ENCODE measurements around the gene TTC9.

TTC9 gene

GRCh38 chr14:70641548-70642302 is at the start of gene TTC9:
TTC9 (plus strand) TSS chr14:70641916; CDS start chr14:70642130, 214 bp downstream.
- peaks cover 61% of the 10 kb centered on the region for H3K27me3 ChIP-seq (replicated peaks; ENCODE audit: control insufficient read depth, insufficient read depth, low read length)
- peak within 1 kb of the TSS; percentile 74 for H3K4me3 ChIP-seq (ENCODE audit: low read length)
- H3K9me3 ChIP-seq (ENCODE audit: control insufficient read depth, low read length) = no peaks in the 10 kb centered on the region
- DNase-seq (ENCODE audit: low read depth) = peak; percentile 52
- H3K36me3 ChIP-seq (ENCODE audit: control insufficient read depth, insufficient read depth, low read length, severe bottlenecking) = no peaks in the 10 kb centered on the region
- no peak within 1 kb of the TSS for H3K9ac ChIP-seq (ENCODE audit: low read length)
- peaks cover 4% of the 10 kb centered on the region for H3K4me1 ChIP-seq (ENCODE audit: control insufficient read depth, insufficient read depth, low read length)

GRCh38 chr14:70594461-70594860 is 47.3 kb upstream of the TTC9 start:
- Histone ChIP-seq H3K36me3 (ENCODE audit: control insufficient read depth, insufficient read depth, low read length, severe bottlenecking) (peaks cover 71% of the 10 kb centered on the region), H3K9me3 (ENCODE audit: control insufficient read depth, low read length) (no peaks in the 10 kb centered on the region)
- DNase-seq (ENCODE audit: low read depth) = no peak

GRCh38 chr14:70595443-70596185 is 46.1 kb upstream of the TTC9 start:
- peaks cover 13% of the 10 kb centered on the region for H3K4me1 ChIP-seq (ENCODE audit: control insufficient read depth, insufficient read depth, low read length)
- DNase-seq (ENCODE audit: low read depth) = no peak

More at GRCh38 chr14:70594461-70594860, 47.3 kb upstream of the TTC9 start:
- no peaks in the 10 kb centered on the region for H3K27me3 ChIP-seq (replicated peaks; ENCODE audit: control insufficient read depth, insufficient read depth, low read length)
- no peak overlapping the region for H3K4me3 ChIP-seq (ENCODE audit: low read length)
- no peak overlapping the region for H3K9ac ChIP-seq (ENCODE audit: low read length)
- H3K4me1 ChIP-seq (ENCODE audit: control insufficient read depth, insufficient read depth, low read length) = peaks cover 8% of the 10 kb centered on the region

GRCh38 chr14:70597731-70598130 is 44.0 kb upstream of the TTC9 start:
- Histone ChIP-seq H3K9ac (ENCODE audit: low read length) (no peak overlapping the region), H3K36me3 (ENCODE audit: control insufficient read depth, insufficient read depth, low read length, severe bottlenecking) (peaks cover 39% of the 10 kb centered on the region), H3K4me1 (ENCODE audit: control insufficient read depth, insufficient read depth, low read length) (peaks cover 18% of the 10 kb centered on the region), H3K27me3 (replicated peaks; ENCODE audit: control insufficient read depth, insufficient read depth, low read length) (no peaks in the 10 kb centered on the region), H3K9me3 (ENCODE audit: control insufficient read depth, low read length) (no peaks in the 10 kb centered on the region), H3K4me3 (ENCODE audit: low read length) (no peak overlapping the region)
- no peak for DNase-seq (ENCODE audit: low read depth)

More at GRCh38 chr14:70595443-70596185, 46.1 kb upstream of the TTC9 start:
- no peaks in the 10 kb centered on the region for H3K9me3 ChIP-seq (ENCODE audit: control insufficient read depth, low read length)
- no peak overlapping the region for H3K9ac ChIP-seq (ENCODE audit: low read length)
- no peak overlapping the region for H3K4me3 ChIP-seq (ENCODE audit: low read length)
- H3K27me3 ChIP-seq (replicated peaks; ENCODE audit: control insufficient read depth, insufficient read depth, low read length) = no peaks in the 10 kb centered on the region
- H3K36me3 ChIP-seq (ENCODE audit: control insufficient read depth, insufficient read depth, low read length, severe bottlenecking) = peaks cover 60% of the 10 kb centered on the region

- no peaks in the 10 kb centered on the region for H3K9me3 ChIP-seq (ENCODE audit: control insufficient read depth, low read length)
- peak overlapping the region; percentile 94 for H3K9ac ChIP-seq (ENCODE audit: low read length)
- H3K36me3 ChIP-seq (ENCODE audit: control insufficient read depth, insufficient read depth, low read length, severe bottlenecking) = peaks cover 23% of the 10 kb centered on the region
- H3K4me3 ChIP-seq (ENCODE audit: low read length) = peak overlapping the region; percentile 100
- H3K4me1 ChIP-seq (ENCODE audit: control insufficient read depth, insufficient read depth, low read length) = peaks cover 18% of the 10 kb centered on the region
- DNase-seq (ENCODE audit: low read depth) = no peak
- no peaks in the 10 kb centered on the region for H3K27me3 ChIP-seq (replicated peaks; ENCODE audit: control insufficient read depth, insufficient read depth, low read length)
Observed at GRCh38 chr14:70599345-70599744, 42.4 kb upstream of the TTC9 start.

- Histone ChIP-seq H3K4me3 (ENCODE audit: low read length) (peak within 1 kb of the TSS; percentile 100), H3K27me3 (replicated peaks; ENCODE audit: control insufficient read depth, insufficient read depth, low read length) (no peaks in the 10 kb centered on the region), H3K36me3 (ENCODE audit: control insufficient read depth, insufficient read depth, low read length, severe bottlenecking) (peaks cover 10% of the 10 kb centered on the region), H3K9me3 (ENCODE audit: control insufficient read depth, low read length) (no peaks in the 10 kb centered on the region), H3K9ac (ENCODE audit: low read length) (peak within 1 kb of the TSS; percentile 94), H3K4me1 (ENCODE audit: control insufficient read depth, insufficient read depth, low read length) (peaks cover 18% of the 10 kb centered on the region)
- DNase-seq (ENCODE audit: low read depth) = peak; percentile 98
Observed at GRCh38 chr14:70600382-70601157, 41.1 kb upstream of the TTC9 start, which contains the start of gene MED6. MED6 (minus strand) TSS chr14:70600655; CDS start chr14:70600637, 18 bp downstream.

- no peaks in the 10 kb centered on the region for H3K9me3 ChIP-seq (ENCODE audit: control insufficient read depth, low read length)
- DNase-seq (ENCODE audit: low read depth) = peak; percentile 59
- H3K27me3 ChIP-seq (replicated peaks; ENCODE audit: control insufficient read depth, insufficient read depth, low read length) = peaks cover 1% of the 10 kb centered on the region
- peaks cover 4% of the 10 kb centered on the region for H3K36me3 ChIP-seq (ENCODE audit: control insufficient read depth, insufficient read depth, low read length, severe bottlenecking)
- peak overlapping the region; percentile 81 for H3K9ac ChIP-seq (ENCODE audit: low read length)
- peaks cover 18% of the 10 kb centered on the region for H3K4me1 ChIP-seq (ENCODE audit: control insufficient read depth, insufficient read depth, low read length)
- peak overlapping the region; percentile 84 for H3K4me3 ChIP-seq (ENCODE audit: low read length)
Observed at GRCh38 chr14:70601162-70601561, 40.6 kb upstream of the TTC9 start.

- H3K27me3 ChIP-seq (replicated peaks; ENCODE audit: control insufficient read depth, insufficient read depth, low read length) = peaks cover 7% of the 10 kb centered on the region
- H3K9me3 ChIP-seq (ENCODE audit: control insufficient read depth, low read length) = no peaks in the 10 kb centered on the region
- H3K4me1 ChIP-seq (ENCODE audit: control insufficient read depth, insufficient read depth, low read length) = peaks cover 18% of the 10 kb centered on the region
- H3K9ac ChIP-seq (ENCODE audit: low read length) = no peak overlapping the region
- H3K4me3 ChIP-seq (ENCODE audit: low read length) = no peak overlapping the region
- no peaks in the 10 kb centered on the region for H3K36me3 ChIP-seq (ENCODE audit: control insufficient read depth, insufficient read depth, low read length, severe bottlenecking)
- no peak for DNase-seq (ENCODE audit: low read depth)
Observed at GRCh38 chr14:70602254-70602653, 39.5 kb upstream of the TTC9 start.

GRCh38 chr14:70611216-70611615 is 30.5 kb upstream of the TTC9 start:
- Histone ChIP-seq H3K9me3 (ENCODE audit: control insufficient read depth, low read length) (no peaks in the 10 kb centered on the region), H3K36me3 (ENCODE audit: control insufficient read depth, insufficient read depth, low read length, severe bottlenecking) (no peaks in the 10 kb centered on the region), H3K27me3 (replicated peaks; ENCODE audit: control insufficient read depth, insufficient read depth, low read length) (peaks cover 24% of the 10 kb centered on the region), H3K4me1 (ENCODE audit: control insufficient read depth, insufficient read depth, low read length) (peaks cover 1% of the 10 kb centered on the region), H3K4me3 (ENCODE audit: low read length) (no peak overlapping the region), H3K9ac (ENCODE audit: low read length) (no peak overlapping the region)
- DNase-seq (ENCODE audit: low read depth) = no peak

GRCh38 chr14:70616646-70617045 is 25.1 kb upstream of the TTC9 start:
- Histone ChIP-seq H3K9me3 (ENCODE audit: control insufficient read depth, low read length) (no peaks in the 10 kb centered on the region), H3K4me3 (ENCODE audit: low read length) (peak overlapping the region; percentile 2), H3K9ac (ENCODE audit: low read length) (no peak overlapping the region), H3K4me1 (ENCODE audit: control insufficient read depth, insufficient read depth, low read length) (peaks cover 11% of the 10 kb centered on the region), H3K27me3 (replicated peaks; ENCODE audit: control insufficient read depth, insufficient read depth, low read length) (peaks cover 3% of the 10 kb centered on the region), H3K36me3 (ENCODE audit: control insufficient read depth, insufficient read depth, low read length, severe bottlenecking) (no peaks in the 10 kb centered on the region)
- no peak for DNase-seq (ENCODE audit: low read depth)

GRCh38 chr14:70618314-70618713 is 23.4 kb upstream of the TTC9 start:
- Histone ChIP-seq H3K4me1 (ENCODE audit: control insufficient read depth, insufficient read depth, low read length) (peaks cover 11% of the 10 kb centered on the region), H3K9ac (ENCODE audit: low read length) (no peak overlapping the region), H3K9me3 (ENCODE audit: control insufficient read depth, low read length) (no peaks in the 10 kb centered on the region), H3K4me3 (ENCODE audit: low read length) (no peak overlapping the region), H3K36me3 (ENCODE audit: control insufficient read depth, insufficient read depth, low read length, severe bottlenecking) (no peaks in the 10 kb centered on the region), H3K27me3 (replicated peaks; ENCODE audit: control insufficient read depth, insufficient read depth, low read length) (peaks cover 3% of the 10 kb centered on the region)
- DNase-seq (ENCODE audit: low read depth) = no peak

Measured in adipocyte (in vitro differentiated cells).